K562 (cell line): ENCODE measurements around the gene KIAA1210.

ENCODE experiments used
- ADNP ChIP-seq: fragments of 200-800 bp; sonication (Bioruptor generic); IDR thresholded peaks from 2 replicates; pipeline ENCODE4 v1.6.1; 2016; ENCODE audit warnings: missing genetic modification characterization, missing compliant biosample characterization
- ESRRA ChIP-seq: fragments of 450-650 bp; IDR thresholded peaks from 2 replicates; pipeline ENCODE4 v1.6.1; 2014; ENCODE audit warnings: low read depth, mild to moderate bottlenecking, moderate library complexity, borderline replicate concordance
- ETV5 ChIP-seq: sonication (generic); formaldehyde crosslinking; IDR thresholded peaks from 2 replicates; pipeline ENCODE4 v1.4.0; 2020; ENCODE audit warnings: low read depth, mild to moderate bottlenecking, missing genetic modification reagents
- HLTF ChIP-seq: fragments of 450-650 bp; IDR thresholded peaks from 2 replicates; pipeline ENCODE4 v1.6.1; 2016

- TF ChIP-seq ADNP (tag) (no peak), ETV5 (no peak), HLTF (no peak), ESRRA (no peak)
These were observed 6.3 kb downstream of the KIAA1210 start for GRCh38 chrX:119121341-119121740.
